HG03095 (cell line): ENCODE measurements around the gene VAV1.

ENCODE experiments used
- ATAC-seq: cut with Tn5 transposase; IDR thresholded peaks from one replicate; pipeline ENCODE4 v1.9.1; 2021; ENCODE audit warnings: moderate library complexity; ENCODE audit not compliant: unreplicated experiment

VAV1 gene

GRCh38 chr19:6886277-6886897 lies 113.9 kb downstream of the VAV1 start:
- ATAC-seq, result no peak

- ATAC-seq, result no peak
These were observed 114.8 kb downstream of the VAV1 start, which contains the start of gene ADGRE1 for GRCh38 chr19:6887316-6887715. Gene ADGRE1 (plus strand): TSS chr19:6887579. CDS start chr19:6887609, 30 bp downstream.

GRCh38 chr19:6888967-6889366 lies 116.5 kb downstream of the VAV1 start:
- no peak for ATAC-seq

GRCh38 chr19:6890401-6890913 lies 117.9 kb downstream of the VAV1 start:
- no peak for ATAC-seq

- ATAC-seq, result no peak
These were observed 118.4 kb downstream of the VAV1 start for GRCh38 chr19:6890938-6891337.

GRCh38 chr19:6891761-6892385 lies 119.4 kb downstream of the VAV1 start:
- no peak for ATAC-seq

GRCh38 chr19:6894313-6894712 lies 121.8 kb downstream of the VAV1 start:
- ATAC-seq, result no peak

- ATAC-seq, result no peak
These were observed 130.9 kb downstream of the VAV1 start for GRCh38 chr19:6903446-6903845.

- no peak for ATAC-seq
These were observed 134.1 kb downstream of the VAV1 start for GRCh38 chr19:6906559-6907060.
